Activated CD4-positive, alpha-beta T cell treated with anti-CD3 and anti-CD28 coated beads, Interleukin-2, Interleukin-4, amounts not matched to agents 100 ng/mL and 50 ng/mL, durations not matched to agents 16 hours and 8 hours (primary cell): ENCODE measurements around the gene CD80.
"Not testable (repeated sequence)": the region's sequence is repeated elsewhere in the genome, so short reads cannot be mapped to it uniquely, and the experiment has no call there.

Experiments
- DNase-seq: peaks from one replicate; pipeline ENCODE4 v3.0.0-alpha.2; 2020; ENCODE audit warnings: low spot score

Gene CD80

DNA sequence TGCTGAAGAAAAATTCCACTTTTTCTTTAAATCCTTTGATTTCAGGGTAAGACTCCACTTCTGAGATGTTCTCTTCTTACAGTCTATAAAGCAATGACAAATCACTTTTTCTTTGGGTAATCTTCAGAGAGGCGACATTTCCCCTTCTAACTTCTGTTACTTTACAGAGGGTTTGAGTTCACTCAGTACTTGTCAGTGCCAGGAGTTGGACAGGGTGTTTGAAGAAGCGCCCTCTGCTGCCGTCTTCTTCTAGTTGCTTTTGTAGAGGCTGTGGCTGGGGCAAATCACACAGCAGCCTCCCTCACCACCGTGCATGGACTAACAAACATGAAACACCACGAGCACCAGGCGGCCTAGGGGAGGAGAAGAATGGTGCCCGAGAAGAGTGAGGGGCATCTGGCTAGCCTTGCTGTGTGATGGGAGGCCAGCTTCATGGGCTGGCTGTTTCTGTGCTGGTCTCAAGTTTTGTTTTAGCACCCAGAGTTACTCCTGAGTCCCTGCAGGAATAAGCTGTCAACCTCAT is at the start of gene CD80:
Gene CD80, minus strand, starts transcription at position 174 of the 523 bp plus-strand sequence. CDS start 1,886 bp downstream, outside the sequence.
- peak; percentile 86 for DNase-seq

- DNase-seq = no peak
Observed at GRCh38 chr3:119608405-119609000, 49.1 kb upstream of the CD80 start.

DNA sequence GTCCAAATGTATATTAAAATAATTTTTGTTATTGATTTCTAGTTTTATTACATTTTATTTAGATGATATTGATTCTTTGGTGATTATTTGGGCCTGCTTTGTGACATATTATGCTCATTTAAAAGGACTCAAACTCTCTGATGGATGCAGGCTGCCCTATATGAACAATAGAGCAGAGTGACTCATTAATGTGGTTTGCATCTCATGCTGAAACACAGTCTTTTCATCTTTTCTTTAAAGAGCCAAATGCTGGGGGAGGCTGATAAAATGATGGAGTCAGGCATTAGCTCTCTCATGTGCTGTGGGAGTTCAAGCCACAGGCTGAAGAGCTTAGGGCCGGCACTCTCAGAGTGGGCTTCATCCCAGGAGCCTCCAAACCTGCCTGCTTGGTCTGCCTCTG is 45.5 kb upstream of the CD80 start:
- no peak for DNase-seq

DNA sequence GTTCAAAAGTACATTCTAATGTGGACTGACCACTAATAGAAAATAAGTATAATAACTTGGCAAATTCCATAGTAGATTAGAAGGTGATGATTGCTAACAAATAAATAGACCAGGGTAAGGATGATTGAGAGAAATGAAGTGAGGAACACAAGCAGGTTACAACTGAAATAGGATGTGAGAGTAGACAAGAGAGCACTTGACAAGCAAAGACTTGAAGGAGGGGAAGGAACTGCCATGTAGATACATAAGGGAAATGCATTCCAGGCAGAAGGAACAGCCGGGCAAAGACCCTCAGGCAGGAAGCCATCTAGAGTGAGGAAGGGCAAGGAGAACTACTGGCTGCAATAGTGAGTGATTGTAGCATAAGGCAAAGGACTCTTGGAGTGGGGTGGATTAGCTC is 43.3 kb upstream of the CD80 start:
- no peak for DNase-seq

DNA sequence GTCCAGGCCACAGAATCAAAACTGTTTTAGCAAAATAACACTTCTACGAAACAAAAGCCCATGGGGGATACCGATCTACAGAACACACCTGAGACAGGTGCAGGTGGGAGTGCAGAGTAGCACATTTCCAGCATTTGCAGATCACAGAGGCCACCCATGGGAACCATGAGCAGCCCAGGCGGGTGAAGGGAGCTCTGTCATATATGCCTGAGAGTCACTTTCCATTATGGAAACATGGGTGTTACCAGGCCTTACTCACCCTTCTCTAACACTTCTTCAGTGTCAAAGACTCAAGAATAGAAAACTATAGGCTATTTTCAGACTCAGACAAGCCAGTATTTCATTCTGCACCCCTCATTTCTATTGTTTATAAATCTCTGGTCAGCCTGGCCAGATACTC is 41.7 kb upstream of the CD80 start:
- no peak for DNase-seq

GRCh38 chr3:119600732-119601131 is 41.3 kb upstream of the CD80 start:
- no peak for DNase-seq

DNA sequence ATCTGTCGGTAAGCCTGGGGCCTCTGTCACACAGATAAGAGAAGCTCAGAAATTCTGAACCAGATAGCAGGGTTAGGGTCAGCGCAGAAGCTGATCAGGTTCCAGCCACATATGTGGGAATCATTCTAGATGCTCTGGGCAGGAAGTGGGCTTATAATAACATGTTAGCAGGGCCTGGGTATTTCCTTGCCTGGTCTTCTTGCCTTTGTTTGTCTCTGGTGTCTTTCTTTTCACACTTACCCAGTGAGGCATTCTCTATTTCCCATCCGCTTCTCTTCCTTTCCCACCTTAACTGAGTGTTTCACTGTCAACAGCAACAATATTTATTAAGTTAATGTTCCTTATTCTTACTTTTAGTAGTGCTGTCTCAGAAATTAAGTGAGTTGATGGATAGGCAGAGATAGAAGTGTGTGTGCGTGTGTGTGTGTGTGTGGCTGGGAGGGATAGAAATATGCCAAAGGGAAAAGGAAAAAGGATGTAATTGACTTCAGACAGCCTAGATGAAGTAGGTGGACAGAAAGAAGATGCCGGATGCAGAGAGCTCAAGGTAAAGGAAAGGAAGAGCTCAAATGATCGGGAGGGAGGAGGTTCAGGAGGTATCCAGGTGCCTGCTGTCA is 40.3 kb upstream of the CD80 start:
- DNase-seq = no peak

GRCh38 chr3:119598410-119599098 is 39.1 kb upstream of the CD80 start:
- DNase-seq = no peak

GRCh38 chr3:119597548-119598288 is 38.3 kb upstream of the CD80 start, which contains the start of gene PLA1A:
TSS of gene PLA1A (plus strand) at chr3:119597885. CDS start at chr3:119597914, 29 bp downstream.
- no peak for DNase-seq

DNA sequence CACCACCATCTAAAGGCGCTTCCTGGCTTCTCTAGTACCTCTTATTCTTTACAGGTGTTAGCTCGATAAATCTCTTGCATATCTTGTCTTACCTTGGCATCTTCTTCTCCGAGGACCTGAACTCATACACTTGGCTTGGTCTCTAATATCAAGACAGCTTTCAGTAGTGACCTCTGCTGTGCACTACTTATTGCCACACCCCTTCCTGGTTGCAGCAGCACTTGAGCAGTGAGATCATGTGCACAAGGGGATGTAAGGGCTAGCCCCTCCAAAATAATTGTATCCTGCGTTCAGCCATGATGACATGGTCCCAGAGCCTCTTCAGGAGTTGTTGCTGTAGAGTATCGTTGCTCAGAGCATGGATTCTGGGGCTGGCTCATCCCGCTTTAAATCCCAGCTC is 37.0 kb upstream of the CD80 start:
- no peak for DNase-seq

GRCh38 chr3:119595639-119596334 is 36.4 kb upstream of the CD80 start:
- DNase-seq = no peak

GRCh38 chr3:119594929-119595328 is 35.5 kb upstream of the CD80 start:
- not testable (repeated sequence) for DNase-seq

DNA sequence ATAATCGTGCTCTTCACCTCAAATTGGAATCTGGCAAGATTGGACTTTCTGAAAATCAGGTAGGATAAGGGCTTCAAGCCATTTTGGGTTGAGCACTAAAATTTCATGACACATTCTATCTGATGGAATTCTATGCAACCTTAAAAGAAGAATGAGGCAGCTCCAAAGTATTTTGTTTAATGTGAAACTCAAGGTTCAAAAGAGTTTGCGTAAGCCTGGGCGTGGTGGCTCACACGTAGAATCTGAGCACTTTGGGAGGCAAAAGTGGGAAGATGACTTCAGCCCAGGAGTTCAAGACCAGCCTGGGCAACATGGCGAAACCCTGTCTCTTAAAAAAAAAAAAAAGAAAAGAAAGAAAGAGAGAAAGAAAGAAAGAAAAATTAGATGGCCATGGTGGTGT is 34.7 kb upstream of the CD80 start:
- DNase-seq = no peak

DNA sequence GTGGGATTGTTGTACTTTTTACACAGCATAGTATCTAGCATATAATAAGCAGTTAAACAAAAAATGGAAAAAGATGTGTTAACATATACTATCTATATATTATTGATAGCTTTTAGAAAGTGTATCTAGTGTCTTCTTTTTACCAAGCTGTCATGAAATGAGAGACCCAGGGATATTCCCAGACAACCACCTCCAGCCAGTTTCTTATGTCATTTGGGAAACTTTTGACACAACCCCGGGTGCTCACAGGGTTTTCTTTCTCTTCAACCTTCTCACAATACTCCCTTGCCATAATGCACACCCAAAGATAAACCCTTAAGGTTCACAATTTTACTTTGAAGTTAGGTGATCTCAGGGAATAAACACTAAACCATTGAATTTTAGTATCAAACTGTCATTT is 33.4 kb upstream of the CD80 start:
- no peak for DNase-seq

DNA sequence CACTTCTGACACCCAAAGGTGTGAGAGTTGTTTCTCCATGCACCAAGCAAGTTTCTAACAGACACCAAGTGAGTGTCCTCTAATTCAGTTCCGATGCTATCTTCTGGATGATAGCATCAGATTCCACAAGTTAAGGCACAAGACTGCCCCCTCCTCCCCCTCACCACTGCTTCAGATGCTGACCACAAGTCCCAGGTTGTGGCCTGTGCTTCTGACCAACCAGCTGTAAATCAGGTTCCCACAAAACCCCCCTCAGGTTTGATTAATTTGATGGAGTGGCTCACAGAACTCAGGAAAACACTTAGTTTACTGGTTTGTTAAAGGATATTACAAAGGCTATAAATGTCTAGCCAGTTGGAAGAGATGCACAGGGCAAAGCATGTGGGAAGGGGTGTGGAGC is 31.3 kb upstream of the CD80 start:
- no peak for DNase-seq

GRCh38 chr3:119589102-119589773 is 29.8 kb upstream of the CD80 start:
- no peak for DNase-seq

DNA sequence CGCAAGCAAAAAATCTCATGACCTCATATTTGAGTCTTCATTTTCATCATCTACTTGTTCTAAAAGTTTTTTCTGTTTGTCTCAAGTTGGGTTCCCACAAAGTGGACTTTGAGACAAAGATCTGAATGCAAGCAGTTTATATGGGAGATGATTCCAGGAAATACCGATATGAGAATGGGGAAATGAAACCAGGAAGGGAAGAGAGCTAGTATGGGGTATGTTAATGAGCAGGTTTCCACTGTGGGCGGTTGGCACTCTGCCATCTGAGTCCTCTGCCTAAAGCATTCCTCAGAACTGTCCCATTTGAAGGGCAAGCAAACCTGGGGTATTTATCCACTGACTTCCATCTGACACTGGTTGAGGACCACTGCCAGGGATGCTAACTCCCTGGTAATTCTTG is 28.7 kb upstream of the CD80 start:
- DNase-seq = no peak

DNA sequence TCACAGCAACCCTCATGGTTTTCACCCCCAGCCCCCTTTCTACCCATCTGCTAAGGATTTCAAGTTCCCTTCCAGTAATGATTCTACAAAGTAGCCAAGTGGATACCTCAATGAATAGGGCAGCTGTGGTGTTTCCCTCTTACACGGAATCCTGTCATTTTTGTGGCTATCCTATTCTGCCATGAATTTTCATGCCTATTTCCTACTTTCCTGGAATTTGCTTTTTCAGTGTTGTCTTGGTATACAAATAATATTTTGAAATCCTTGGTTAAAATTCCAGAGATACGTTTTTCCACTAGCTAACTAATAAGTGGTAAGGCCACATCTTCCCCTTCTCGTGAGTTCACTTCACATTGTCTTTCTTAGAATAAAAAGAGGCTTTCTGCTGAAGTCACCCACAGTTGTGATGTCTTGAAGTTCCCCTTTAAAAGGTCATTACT is 27.3 kb upstream of the CD80 start:
- no peak for DNase-seq

GRCh38 chr3:119585856-119586570 is 26.6 kb upstream of the CD80 start:
- DNase-seq = no peak

GRCh38 chr3:119585208-119585607 is 25.8 kb upstream of the CD80 start:
- no peak for DNase-seq

- DNase-seq = peak; percentile 62
Observed at GRCh38 chr3:119582178-119582577, 22.8 kb upstream of the CD80 start.
